ENCODE measurements around the gene YBEY.

The YBEY gene

GRCh38 chr21:46286648-46287002 lies 483 bp downstream of the YBEY start:
- H3K36me3 ChIP-seq (ENCODE audit: control insufficient read depth in 2 of 2, insufficient read depth in 1 of 2, low read length in 2 of 2), result peaks cover 14 to 46% of the 10 kb centered on the region in 2 experiments
- TF ChIP-seq IKZF3 (tag by site-specific recombination; IDR thresholded peaks at IDR 0.05) (peak; percentile 55; the same call in 1 of the 2 replicates), ZBTB17 (tag by site-specific recombination; IDR thresholded peaks at IDR 0.05) (peak; percentile 89; the same call in 1 of the 2 replicates), TSHZ1 (tag by site-specific recombination; IDR thresholded peaks at IDR 0.05; ENCODE audit: borderline replicate concordance) (no peak), ZNF585B (tag by site-specific recombination; IDR thresholded peaks at IDR 0.05) (no peak), KLF10 (tag by site-specific recombination; IDR thresholded peaks at IDR 0.05) (0 out of 2 replicates have a peak, but pooled peaks have one; percentile 72), ZNF610 (tag by site-specific recombination; IDR thresholded peaks at IDR 0.05; ENCODE audit: borderline replicate concordance) (peak; percentile 14; the same call in 1 of the 2 replicates)
- H3K27ac ChIP-seq (ENCODE audit: extremely low read depth, low read depth, low read length), result peak overlapping the region; percentile 81
- H3K4me3 ChIP-seq (ENCODE audit: low read depth, low read length), result peak overlapping the region; percentile 61
- H3K9me3 ChIP-seq (ENCODE audit: control insufficient read depth, insufficient read depth, low read depth, low read length), result no peaks in the 10 kb centered on the region
- ChIA-PET CTCF (no interaction called here), POLR2A (interaction anchor here (1.0 to 2.0 kb wide), 2 partner anchors 39 to 133 kb away, joined by 3 to 9 read pairs; no protein-coding TSS in a partner anchor)
- peaks cover 4% of the 10 kb centered on the region; the same call in 1 of the 2 replicates for H3K4me1 ChIP-seq (ENCODE audit: control insufficient read depth, insufficient read depth, low read length)

- peaks cover 7 to 45% of the 10 kb centered on the region in 2 experiments for H3K36me3 ChIP-seq (ENCODE audit: control insufficient read depth in 2 of 2, insufficient read depth in 1 of 2, low read length in 2 of 2)
- no peak overlapping the region for H3K4me3 ChIP-seq (ENCODE audit: low read depth, low read length)
- ChIA-PET CTCF (no interaction called here), POLR2A (no interaction called here)
- peaks cover 4% of the 10 kb centered on the region; the same call in 1 of the 2 replicates for H3K4me1 ChIP-seq (ENCODE audit: control insufficient read depth, insufficient read depth, low read length)
- no peak overlapping the region for H3K27ac ChIP-seq (ENCODE audit: extremely low read depth, low read depth, low read length)
- no peaks in the 10 kb centered on the region for H3K9me3 ChIP-seq (ENCODE audit: control insufficient read depth, insufficient read depth, low read depth, low read length)
- TF ChIP-seq ZNF670 (tag by site-specific recombination; IDR thresholded peaks at IDR 0.05; ENCODE audit: low read depth) (no peak), KLF9 (tag by site-specific recombination; IDR thresholded peaks at IDR 0.05; ENCODE audit: low read depth) (no peak), ZNF311 (tag by site-specific recombination; IDR thresholded peaks at IDR 0.05; ENCODE audit: borderline replicate concordance) (no peak)
Measured at GRCh38 chr21:46287541-46287940, 1.4 kb downstream of the YBEY start.

- peaks cover 4% of the 10 kb centered on the region; the same call in 1 of the 2 replicates for H3K4me1 ChIP-seq (ENCODE audit: control insufficient read depth, insufficient read depth, low read length)
- POLR2A ChIA-PET, result no interaction called here
- no peaks in the 10 kb centered on the region for H3K9me3 ChIP-seq (ENCODE audit: control insufficient read depth, insufficient read depth, low read depth, low read length)
- peaks cover 0 to 24% of the 10 kb centered on the region in 2 experiments; a peak in 2 of 3 replicates for H3K36me3 ChIP-seq (ENCODE audit: control insufficient read depth in 2 of 2, insufficient read depth in 1 of 2, low read length in 2 of 2)
- CTCF ChIA-PET, result interaction anchor here (0.6 kb wide), 1 partner anchor 1774 kb away, joined by 3 read pairs; no protein-coding TSS in a partner anchor
- no peak overlapping the region for H3K27ac ChIP-seq (ENCODE audit: extremely low read depth, low read depth, low read length)
- no peak for TF ChIP-seq KLF1 (tag by site-specific recombination; IDR thresholded peaks at IDR 0.05)
- no peak for TF ChIP-seq SCRT2 (tag by site-specific recombination; IDR thresholded peaks at IDR 0.05)
- TF ChIP-seq ZNF239 (tag by site-specific recombination; IDR thresholded peaks at IDR 0.05), result no peak
- no peak for TF ChIP-seq ZIC2 (tag by site-specific recombination; IDR thresholded peaks at IDR 0.05)
- no peak for TF ChIP-seq ZBTB8A (tag by site-specific recombination; IDR thresholded peaks at IDR 0.05)
- no peak for TF ChIP-seq IKZF3 (tag by site-specific recombination; IDR thresholded peaks at IDR 0.05)
- TF ChIP-seq GLIS1 (tag by site-specific recombination; IDR thresholded peaks at IDR 0.05), result no peak
- H3K4me3 ChIP-seq (ENCODE audit: low read depth, low read length), result no peak overlapping the region
Measured at GRCh38 chr21:46289655-46290179, 3.6 kb downstream of the YBEY start.

GRCh38 chr21:46291561-46291960 lies 5.4 kb downstream of the YBEY start:
- ChIA-PET POLR2A (no interaction called here), CTCF (no interaction called here)
- Histone ChIP-seq H3K4me3 (ENCODE audit: low read depth, low read length) (no peak overlapping the region), H3K36me3 (ENCODE audit: control insufficient read depth in 2 of 2, insufficient read depth in 1 of 2, low read length in 2 of 2) (peaks cover 0 to 23% of the 10 kb centered on the region in 2 experiments; a peak in 2 of 3 replicates), H3K27ac (ENCODE audit: extremely low read depth, low read depth, low read length) (no peak overlapping the region), H3K4me1 (ENCODE audit: control insufficient read depth, insufficient read depth, low read length) (no peaks in the 10 kb centered on the region; the same call in 1 of the 2 replicates), H3K9me3 (ENCODE audit: control insufficient read depth, insufficient read depth, low read depth, low read length) (no peaks in the 10 kb centered on the region)
- TF ChIP-seq ZNF266 (tag by site-specific recombination; IDR thresholded peaks at IDR 0.05; ENCODE audit: low read depth) (no peak), ZNF324 (tag by site-specific recombination; IDR thresholded peaks at IDR 0.05) (no peak), ZNF677 (tag by site-specific recombination; IDR thresholded peaks at IDR 0.05) (no peak), ZNF19 (tag by site-specific recombination; IDR thresholded peaks at IDR 0.05; ENCODE audit: low read depth) (no peak), ZNF138 (tag by site-specific recombination; IDR thresholded peaks at IDR 0.05; ENCODE audit: borderline replicate concordance) (no peak), TCF7L2 (IDR thresholded peaks at IDR 0.05; ENCODE audit: borderline replicate concordance, low read depth, low read length) (no peak), ZNF48 (tag by site-specific recombination; IDR thresholded peaks at IDR 0.05) (no peak), ZXDB (tag by site-specific recombination; IDR thresholded peaks at IDR 0.05) (no peak)
